MCF 10A (cell line): ENCODE results near the gene UTP11. TPM values are rescaled to one million over a fixed set of nuclear protein-coding genes. Genes with fewer than 3 reads are reported as not detected.

Source experiments
- BruUV-seq: library from RNA; stranded (reverse); fragments of 400-500 nt; replicated peaks from 2 replicates; lab custom pipeline; 2021; lab: Mats Ljungman, UMichigan
- CTCF ChIA-PET: fragments of 300-600 bp; sonication (Branson Sonifier 250); formaldehyde crosslinking; extraction: SDS; loops from one replicate; lab custom pipeline; 2021; ENCODE audit warnings: antibody characterized with exemption, inconsistent platforms; lab: Yijun Ruan, JAX
- POLR2A ChIA-PET: fragments of 300-600, 350-650 bp; sonication (Branson Sonifier 250); formaldehyde crosslinking; extraction: SDS; loops from one replicate; lab custom pipeline; 2020; ENCODE audit warnings: antibody characterized with exemption, inconsistent platforms; lab: Yijun Ruan, JAX
- DNase-seq: peaks from one replicate; pipeline ENCODE4 v3.0.0-alpha.2; 2018; ENCODE audit not compliant: unreplicated experiment
- H3K27ac Mint-ChIP-seq: one replicate; pipeline ENCODE4 v1.8.0; 2022; ENCODE audit warnings: mild to moderate bottlenecking, low read depth, mixed read lengths; ENCODE audit not compliant: unreplicated experiment
- H3K27me3 Mint-ChIP-seq: one replicate; pipeline ENCODE4 v1.8.0; 2022; ENCODE audit warnings: mixed read lengths; ENCODE audit not compliant: insufficient read depth, unreplicated experiment
- H3K36me3 Mint-ChIP-seq: one replicate; pipeline ENCODE4 v1.8.0; 2022; ENCODE audit warnings: mild to moderate bottlenecking, moderate library complexity, mixed read lengths; ENCODE audit not compliant: insufficient read depth, unreplicated experiment
- H3K4me1 Mint-ChIP-seq: one replicate; pipeline ENCODE4 v1.8.0; 2022; ENCODE audit warnings: mixed read lengths; ENCODE audit not compliant: insufficient read depth, unreplicated experiment
- H3K4me3 Mint-ChIP-seq: one replicate; pipeline ENCODE4 v1.8.0; 2022; ENCODE audit warnings: mild to moderate bottlenecking, moderate library complexity, mixed read lengths; ENCODE audit not compliant: unreplicated experiment
- H3K9me3 Mint-ChIP-seq: one replicate; pipeline ENCODE4 v1.8.0; 2022; ENCODE audit warnings: mixed read lengths; ENCODE audit not compliant: unreplicated experiment
- intact Hi-C: fragments of 100-400 bp; cut with micrococcal nuclease; formaldehyde crosslinking; loops from 2 replicates; pipeline ENCODE4 v1.14.1; 2022
- total RNA-seq: library from RNA; stranded (reverse); gene quantifications from 2 replicates; pipeline ENCODE4 v1.2.3, GENCODE V29; 2022
- TF ChIP-seq, protein P1 (sequence below): fragments of 200-600 bp; IDR thresholded peaks from one replicate; pipeline ENCODE4 v1.8.0; 2022; ENCODE audit warnings: antibody characterized with exemption, mild to moderate bottlenecking; ENCODE audit not compliant: unreplicated experiment

UTP11 gene
- total RNA-seq, 1 experiment from 2014 or later, result 66.5 TPM

DNA sequence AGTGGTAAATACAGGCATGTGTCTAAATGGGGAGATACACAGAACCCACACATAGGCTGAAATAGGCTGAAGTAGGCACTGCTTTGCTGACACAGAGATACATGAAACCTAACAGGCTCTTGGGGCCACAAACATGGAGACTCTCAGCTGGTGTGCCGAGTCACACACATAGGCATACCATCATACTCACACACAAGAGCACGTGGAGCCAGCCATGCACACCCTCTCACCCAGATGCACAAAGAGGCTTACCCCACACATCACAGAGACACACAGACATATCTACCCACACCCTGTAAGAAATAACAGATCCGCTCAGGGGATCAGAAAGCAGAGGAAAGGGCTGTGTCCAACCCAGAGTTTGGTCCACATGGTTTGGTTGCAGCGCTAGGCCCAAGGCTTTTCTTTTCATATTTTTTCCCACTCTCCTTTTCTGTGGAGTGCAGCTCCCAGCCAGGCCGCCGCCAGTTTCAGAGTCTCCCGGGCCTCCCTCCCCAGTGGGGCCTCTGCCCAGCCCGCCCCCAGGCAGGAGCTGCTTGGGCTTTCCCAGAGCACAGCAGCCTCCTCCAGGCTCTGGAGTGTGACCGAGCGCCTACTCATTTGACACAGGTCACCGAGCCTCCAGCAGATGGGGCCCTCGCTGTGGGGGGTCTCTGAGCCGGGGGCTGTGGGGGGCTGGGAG lies 38.0 kb downstream of the UTP11 start:
- TF ChIP-seq, protein P1, sequence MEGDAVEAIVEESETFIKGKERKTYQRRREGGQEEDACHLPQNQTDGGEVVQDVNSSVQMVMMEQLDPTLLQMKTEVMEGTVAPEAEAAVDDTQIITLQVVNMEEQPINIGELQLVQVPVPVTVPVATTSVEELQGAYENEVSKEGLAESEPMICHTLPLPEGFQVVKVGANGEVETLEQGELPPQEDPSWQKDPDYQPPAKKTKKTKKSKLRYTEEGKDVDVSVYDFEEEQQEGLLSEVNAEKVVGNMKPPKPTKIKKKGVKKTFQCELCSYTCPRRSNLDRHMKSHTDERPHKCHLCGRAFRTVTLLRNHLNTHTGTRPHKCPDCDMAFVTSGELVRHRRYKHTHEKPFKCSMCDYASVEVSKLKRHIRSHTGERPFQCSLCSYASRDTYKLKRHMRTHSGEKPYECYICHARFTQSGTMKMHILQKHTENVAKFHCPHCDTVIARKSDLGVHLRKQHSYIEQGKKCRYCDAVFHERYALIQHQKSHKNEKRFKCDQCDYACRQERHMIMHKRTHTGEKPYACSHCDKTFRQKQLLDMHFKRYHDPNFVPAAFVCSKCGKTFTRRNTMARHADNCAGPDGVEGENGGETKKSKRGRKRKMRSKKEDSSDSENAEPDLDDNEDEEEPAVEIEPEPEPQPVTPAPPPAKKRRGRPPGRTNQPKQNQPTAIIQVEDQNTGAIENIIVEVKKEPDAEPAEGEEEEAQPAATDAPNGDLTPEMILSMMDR, result no peak
- Mint-ChIP-seq H3K36me3 (no peaks in the 10 kb centered on the region), H3K27ac (no peak overlapping the region), H3K4me1 (no peaks in the 10 kb centered on the region), H3K4me3 (no peak overlapping the region), H3K9me3 (no peaks in the 10 kb centered on the region), H3K27me3 (peaks cover 8% of the 10 kb centered on the region)
- no TSS peak for BruUV-seq
- POLR2A ChIA-PET, result no interaction called here
- CTCF ChIA-PET, result interaction anchor here (0.5 to 1.0 kb wide), 2 partner anchors 23 to 80 kb away, joined by 3 read pairs; no protein-coding TSS in a partner anchor
- intact Hi-C loops, result no loop called here
- no peak for DNase-seq

GRCh38 chr1:38051079-38051543 lies 38.6 kb downstream of the UTP11 start:
- Mint-ChIP-seq H3K27me3 (peaks cover 10% of the 10 kb centered on the region), H3K27ac (no peak overlapping the region), H3K36me3 (no peaks in the 10 kb centered on the region), H3K4me3 (no peak overlapping the region), H3K9me3 (no peaks in the 10 kb centered on the region), H3K4me1 (no peaks in the 10 kb centered on the region)
- TF ChIP-seq, protein P1, result no peak
- intact Hi-C loops, result no loop called here
- DNase-seq, result no peak
- no TSS peak for BruUV-seq
- ChIA-PET POLR2A (no interaction called here), CTCF (interaction anchor here (0.5 kb wide), 1 partner anchor 79 kb away, joined by 3 read pairs; no protein-coding TSS in a partner anchor)

DNA sequence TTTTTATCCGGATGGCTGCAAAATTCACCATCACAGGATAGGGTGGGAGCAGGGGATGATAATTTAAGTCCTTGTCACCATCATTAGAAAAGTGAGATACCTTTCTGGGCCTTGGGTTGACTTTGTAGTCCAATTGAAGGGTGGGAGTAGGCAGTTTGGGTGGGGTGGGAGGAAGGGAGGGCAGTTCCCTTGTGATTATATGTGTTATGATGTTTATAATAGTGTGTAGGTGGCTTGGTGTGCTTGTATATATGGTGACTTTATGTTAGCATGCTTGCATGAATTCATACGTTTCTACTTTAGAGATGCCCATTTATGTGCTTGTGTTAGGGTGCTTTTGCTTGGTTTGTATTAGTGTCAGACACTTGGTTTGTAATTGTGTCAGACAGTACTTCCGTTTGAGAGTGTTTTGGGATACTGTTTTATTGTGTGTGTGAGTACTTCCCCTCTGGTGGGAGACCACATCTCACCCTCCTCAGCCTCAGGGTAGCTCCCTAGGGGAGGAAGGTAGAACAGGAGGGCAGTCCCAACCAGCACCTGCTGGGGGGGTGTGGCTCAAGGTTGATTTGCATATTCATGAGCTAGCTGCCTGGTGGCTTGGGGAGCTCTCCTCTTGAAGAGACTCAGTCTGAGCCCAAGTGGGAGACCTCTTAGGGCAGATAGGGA lies 40.3 kb downstream of the UTP11 start:
- H3K4me1 Mint-ChIP-seq, result no peaks in the 10 kb centered on the region
- no peak overlapping the region for H3K27ac Mint-ChIP-seq
- DNase-seq, result peak; percentile 12
- TF ChIP-seq, protein P1, result no peak
- BruUV-seq, result no TSS peak
- H3K9me3 Mint-ChIP-seq, result no peaks in the 10 kb centered on the region
- no peaks in the 10 kb centered on the region for H3K36me3 Mint-ChIP-seq
- no peak overlapping the region for H3K4me3 Mint-ChIP-seq
- ChIA-PET CTCF (interaction anchor here (0.9 to 1.1 kb wide), 2 partner anchors 37 to 988 kb away, joined by 3 to 4 read pairs; no protein-coding TSS in a partner anchor), POLR2A (interaction anchor here (1.1 kb wide), 1 partner anchor 11 kb away, joined by 3 read pairs; no protein-coding TSS in a partner anchor)
- peaks cover 10% of the 10 kb centered on the region for H3K27me3 Mint-ChIP-seq
- intact Hi-C loops, result no loop called here
